MM.1S (cell line): ENCODE results near the gene IQCK.

Source experiments
- CTCF ChIP-seq: fragments of 300-600 bp; sonication (generic); IDR thresholded peaks from 2 replicates; pipeline ENCODE4 v1.5.1; 2016; ENCODE audit warnings: antibody characterized with exemption, low read length, mixed read lengths
- EZH2 ChIP-seq: fragments of 300-600 bp; sonication (generic); optimal IDR thresholded peaks from 2 replicates; pipeline ENCODE3; 2017; ENCODE audit warnings: low read depth, mild to moderate bottlenecking, antibody characterized with exemption, low read length, mixed read lengths
- EZH2phosphoT487 ChIP-seq: fragments of 300-600 bp; sonication (generic); IDR thresholded peaks from 2 replicates; pipeline ENCODE4 v1.6.1; 2018; ENCODE audit warnings: antibody characterized with exemption, low read length

GRCh38 chr16:19888834-19889233 lies 170.8 kb downstream of the IQCK start:
- TF ChIP-seq CTCF (no peak), EZH2 (no peak), EZH2phosphoT487 (no peak)
